Parathyroid adenoma (tissue), 2 donors: Measurements from ENCODE around the gene ZFR2.

Experiments used
- H2AFZ ChIP-seq: fragments of 300-600 bp; sonication (generic); one replicate; pipeline ENCODE4 v1.7.0; 2017; ENCODE audit warnings: antibody characterized with exemption, mild to moderate bottlenecking
- H3K27ac ChIP-seq: fragments of 300-600 bp; sonication (generic); one replicate; pipeline ENCODE4 v1.7.0; 2017
- H3K27me3 ChIP-seq: fragments of 300-600 bp; sonication (generic); one replicate; pipeline ENCODE4 v1.7.0; 2017; ENCODE audit warnings: low read length; ENCODE audit not compliant: control insufficient read depth, insufficient read depth
- H3K36me3 ChIP-seq: fragments of 300-600 bp; sonication (generic); one replicate; pipeline ENCODE4 v1.7.0; 2017; ENCODE audit warnings: low read length; ENCODE audit not compliant: control insufficient read depth, insufficient read depth
- H3K4me1 ChIP-seq: fragments of 300-600 bp; sonication (generic); one replicate; pipeline ENCODE4 v1.7.0; 2017; ENCODE audit warnings: control low read depth
- H3K4me2 ChIP-seq: fragments of 300-600 bp; sonication (generic); one replicate; pipeline ENCODE4 v1.7.0; 2017; ENCODE audit warnings: low read length
- H3K4me3 ChIP-seq: fragments of 300-600 bp; sonication (generic); one replicate; pipeline ENCODE4 v1.7.0; 2017; ENCODE audit warnings: low read depth, low read length
- H3K79me2 ChIP-seq: fragments of 300-600 bp; sonication (generic); one replicate; pipeline ENCODE4 v1.7.0; 2017; ENCODE audit warnings: control low read depth
- H3K9ac ChIP-seq: fragments of 300-600 bp; sonication (generic); one replicate; pipeline ENCODE4 v1.7.0; 2017; ENCODE audit warnings: mild to moderate bottlenecking
- H3K9me3 ChIP-seq: fragments of 300-600 bp; sonication (generic); one replicate; pipeline ENCODE4 v1.7.0; 2017; ENCODE audit warnings: low read length; ENCODE audit not compliant: control insufficient read depth
- CTCF ChIP-seq: fragments of 300-600 bp; sonication (generic); IDR thresholded peaks from one replicate; pipeline ENCODE4 v1.7.0; 2017; ENCODE audit warnings: antibody characterized with exemption, mild to moderate bottlenecking
- donor health status: primary hyperparathyroidism.

ZFR2 gene

DNA sequence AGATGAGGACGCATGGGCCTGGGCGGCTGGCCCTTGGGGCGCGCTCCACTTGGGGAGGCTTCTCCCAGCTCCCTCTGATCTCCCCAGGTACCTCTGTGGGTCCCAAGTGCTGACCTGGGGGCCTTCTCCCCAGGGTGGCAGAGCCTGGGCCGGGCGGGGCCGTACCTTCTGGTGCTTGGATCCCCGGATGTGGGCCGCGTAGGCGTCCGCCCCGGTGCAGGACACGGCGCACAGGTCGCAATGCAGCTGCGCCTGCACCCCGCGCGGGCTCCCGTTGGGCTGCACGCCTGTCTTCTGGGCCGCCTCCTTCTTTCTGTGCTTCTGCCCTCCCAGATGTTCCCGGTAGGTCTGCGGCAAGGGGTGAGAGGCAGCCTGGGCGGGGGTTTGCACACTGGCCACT, 41.5 kb downstream of the ZFR2 start:
- Histone ChIP-seq H3K9me3 (no peaks in the 10 kb centered on the region), H3K27ac (no peak overlapping the region), H3K27me3 (no peaks in the 10 kb centered on the region), H3K79me2 (no peaks in the 10 kb centered on the region), H3K4me2 (no peak overlapping the region), H2AFZ (no peak overlapping the region), H3K4me1 (no peaks in the 10 kb centered on the region), H3K36me3 (no peaks in the 10 kb centered on the region), H3K4me3 (no peak overlapping the region), H3K9ac (no peak overlapping the region)
- no peak for TF ChIP-seq CTCF

DNA sequence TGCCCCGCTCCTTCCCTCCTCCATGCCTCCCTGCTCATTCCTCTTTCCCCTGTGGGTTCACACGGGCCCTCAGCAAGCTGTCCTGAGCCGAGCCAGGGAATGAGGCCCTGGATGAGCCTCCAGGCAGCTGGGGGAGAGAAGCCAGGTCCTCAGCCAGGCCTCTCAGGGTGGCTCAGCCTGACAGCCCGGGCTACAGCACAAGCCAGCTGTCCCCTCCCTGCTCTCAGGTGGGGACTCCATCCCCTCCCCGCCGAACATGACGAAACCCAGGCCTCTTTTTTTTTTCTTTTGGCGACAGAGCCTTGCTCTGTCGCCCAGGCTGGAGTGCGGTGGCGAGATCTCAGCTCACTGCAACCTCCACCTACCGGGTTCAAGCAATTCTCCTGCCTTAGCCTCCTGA, 42.7 kb downstream of the ZFR2 start:
- Histone ChIP-seq H3K9me3 (no peaks in the 10 kb centered on the region), H2AFZ (no peak overlapping the region), H3K79me2 (no peaks in the 10 kb centered on the region), H3K4me1 (no peaks in the 10 kb centered on the region), H3K27ac (no peak overlapping the region), H3K36me3 (no peaks in the 10 kb centered on the region), H3K27me3 (no peaks in the 10 kb centered on the region), H3K4me2 (no peak overlapping the region), H3K9ac (no peak overlapping the region), H3K4me3 (no peak overlapping the region)
- no peak for TF ChIP-seq CTCF

GRCh38 chr19:3825286-3825956, 43.4 kb downstream of the ZFR2 start:
- no peak for TF ChIP-seq CTCF
- no peaks in the 10 kb centered on the region for H3K9me3 ChIP-seq
- no peak overlapping the region for H3K27ac ChIP-seq
- no peaks in the 10 kb centered on the region for H3K4me1 ChIP-seq
- no peaks in the 10 kb centered on the region for H3K27me3 ChIP-seq
- H3K79me2 ChIP-seq, result no peaks in the 10 kb centered on the region
- H3K4me2 ChIP-seq, result no peak overlapping the region
- no peak overlapping the region for H3K4me3 ChIP-seq
- no peaks in the 10 kb centered on the region for H3K36me3 ChIP-seq
- no peak overlapping the region for H3K9ac ChIP-seq
- H2AFZ ChIP-seq, result no peak overlapping the region

- H2AFZ ChIP-seq, result no peak overlapping the region
- H3K27ac ChIP-seq, result no peak overlapping the region
- no peaks in the 10 kb centered on the region for H3K4me1 ChIP-seq
- no peak overlapping the region for H3K9ac ChIP-seq
- no peaks in the 10 kb centered on the region for H3K27me3 ChIP-seq
- H3K79me2 ChIP-seq, result no peaks in the 10 kb centered on the region
- H3K4me2 ChIP-seq, result no peak overlapping the region
- H3K36me3 ChIP-seq, result no peaks in the 10 kb centered on the region
- no peaks in the 10 kb centered on the region for H3K9me3 ChIP-seq
- no peak for TF ChIP-seq CTCF
- no peak overlapping the region for H3K4me3 ChIP-seq
Measured at GRCh38 chr19:3823350-3823713, 45.5 kb downstream of the ZFR2 start.

DNA sequence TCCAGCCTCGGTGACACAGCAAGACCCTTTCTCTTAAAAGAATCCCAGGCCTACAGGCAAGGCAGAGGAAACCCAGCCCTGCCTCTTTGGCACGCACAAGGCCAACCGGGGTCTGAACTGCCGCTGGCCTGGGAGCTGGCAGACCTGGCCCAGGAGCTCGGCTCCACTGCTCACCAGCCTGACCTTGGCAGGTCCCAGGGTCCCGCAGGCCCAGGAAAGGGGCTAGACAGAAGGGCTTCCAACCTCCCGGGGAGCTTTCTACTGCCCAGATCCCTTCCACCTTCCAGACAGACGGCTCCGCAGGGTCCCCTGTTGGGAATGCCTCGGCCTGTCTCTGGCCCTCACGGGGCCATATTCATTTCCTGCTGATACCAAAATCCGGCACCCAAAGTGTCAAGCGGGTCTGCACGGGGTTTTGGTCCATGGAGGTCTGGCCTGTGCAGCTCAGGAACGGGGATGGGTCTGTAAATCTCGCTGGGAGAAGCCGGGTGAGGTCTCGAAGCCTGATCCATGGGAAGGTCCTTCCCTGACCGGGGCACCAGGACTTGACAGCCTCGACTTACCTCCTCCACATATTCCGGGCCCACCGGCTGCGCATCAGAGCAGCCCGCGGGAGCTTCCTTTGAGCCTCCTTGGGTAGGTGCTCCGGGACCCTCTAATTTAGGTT, 46.0 kb downstream of the ZFR2 start:
- Histone ChIP-seq H3K27me3 (no peaks in the 10 kb centered on the region), H2AFZ (no peak overlapping the region), H3K4me2 (no peak overlapping the region), H3K79me2 (no peaks in the 10 kb centered on the region), H3K9ac (no peak overlapping the region), H3K27ac (no peak overlapping the region), H3K36me3 (no peaks in the 10 kb centered on the region), H3K4me1 (no peaks in the 10 kb centered on the region), H3K9me3 (no peaks in the 10 kb centered on the region), H3K4me3 (no peak overlapping the region)
- TF ChIP-seq CTCF, result no peak
